IMR-90 (cell line): ENCODE results near the gene NDUFB10. TPM values are rescaled to one million over a fixed set of nuclear protein-coding genes. Genes with fewer than 3 reads are reported as not detected.
A peak's percentile ranks its signal among the peaks of the same experiment; 100 is the strongest.

Experiments
- ATAC-seq: fragments of 200-7000 bp; cut with Tn5 transposase; 2 replicates; pipeline ENCODE4 v1.9.1; 2020; ENCODE audit warnings: low read depth, mild to moderate bottlenecking, moderate library complexity
- BruUV-seq: library from RNA; stranded (reverse); fragments of 400-500 nt; replicated peaks from 2 replicates; lab custom pipeline; 2021; lab: Mats Ljungman, UMichigan
- CTCF ChIA-PET: fragments of 300-600 bp; formaldehyde crosslinking; extraction: SDS; loops from one replicate; lab custom pipeline; 2021; ENCODE audit warnings: antibody characterized with exemption; lab: Yijun Ruan, JAX
- POLR2A ChIA-PET: fragments of 300-600 bp; sonication (Branson Sonifier 250); formaldehyde crosslinking; loops from one replicate; lab custom pipeline; 2022; ENCODE audit warnings: antibody characterized with exemption; ENCODE audit not compliant: unreplicated experiment; lab: Charles Lee
- DNase-seq: peaks from one replicate; pipeline ENCODE4 v3.0.0; 2013
- H2AFZ ChIP-seq: replicated peaks from 2 replicates; pipeline ENCODE3; 2013; ENCODE audit warnings: low read length, mild to moderate bottlenecking; ENCODE audit not compliant: poor library complexity
- H2AK5ac ChIP-seq: 2 replicates; pipeline ENCODE4 v1.6.1; 2013; ENCODE audit warnings: low read depth, low read length, inconsistent platforms
- H2AK9ac ChIP-seq: replicated peaks from 2 replicates; pipeline ENCODE3; 2013; ENCODE audit warnings: mild to moderate bottlenecking, low read depth, low read length, moderate library complexity; ENCODE audit not compliant: poor library complexity
- H2BK120ac ChIP-seq: 2 replicates; pipeline ENCODE4 v1.6.1; 2013; ENCODE audit warnings: low read depth, low read length, inconsistent platforms
- H2BK15ac ChIP-seq: 3 replicates; pipeline ENCODE4 v1.6.1; 2013; ENCODE audit warnings: low read depth, low read length, inconsistent platforms
- H2BK20ac ChIP-seq: 2 replicates; pipeline ENCODE4 v1.6.1; 2013; ENCODE audit warnings: low read depth, mild to moderate bottlenecking, inconsistent platforms, low read length, moderate library complexity
- H2BK5ac ChIP-seq: 2 replicates; pipeline ENCODE4 v1.6.1; 2013; ENCODE audit warnings: mild to moderate bottlenecking, low read depth, low read length, inconsistent platforms; ENCODE audit not compliant: poor library complexity, severe bottlenecking
- H3K14ac ChIP-seq: replicated peaks from 2 replicates; pipeline ENCODE4 v1.6.1; 2013; ENCODE audit warnings: low read depth, low read length, inconsistent platforms
- H3K18ac ChIP-seq: 2 replicates; pipeline ENCODE4 v1.6.1; 2013; ENCODE audit warnings: low read depth, low read length, control low read depth
- H3K23ac ChIP-seq: 2 replicates; pipeline ENCODE4 v1.6.1; 2013; ENCODE audit warnings: low read depth, low read length, inconsistent platforms
- H3K27ac ChIP-seq: 2 replicates; pipeline ENCODE4 v1.5.1; 2013; ENCODE audit warnings: mild to moderate bottlenecking, control low read depth, low read length; ENCODE audit not compliant: insufficient read depth
- H3K27me3 ChIP-seq: 2 replicates; pipeline ENCODE4 v1.6.1; 2013; ENCODE audit warnings: low read length; ENCODE audit not compliant: control insufficient read depth, insufficient read depth
- H3K36me3 ChIP-seq: 2 replicates; pipeline ENCODE4 v1.6.1; 2013; ENCODE audit warnings: low read length, mixed read lengths; ENCODE audit not compliant: control insufficient read depth, insufficient read depth
- H3K4ac ChIP-seq: 2 replicates; pipeline ENCODE4 v1.6.1; 2013; ENCODE audit warnings: low read depth, low read length, inconsistent platforms
- H3K4me1 ChIP-seq: 2 replicates; pipeline ENCODE4 v1.6.1; 2013; ENCODE audit warnings: low read length, mixed read lengths; ENCODE audit not compliant: control insufficient read depth, insufficient read depth
- H3K4me2 ChIP-seq: 2 replicates; pipeline ENCODE4 v1.6.1; 2013; ENCODE audit warnings: low read depth, mild to moderate bottlenecking, control low read depth, low read length, moderate library complexity
- H3K4me3 ChIP-seq: 2 replicates; pipeline ENCODE4 v1.5.1; 2013; ENCODE audit warnings: low read depth, mild to moderate bottlenecking, control low read depth, low read length, moderate library complexity; ENCODE audit not compliant: insufficient read depth
- H3K56ac ChIP-seq: 2 replicates; pipeline ENCODE4 v1.6.1; 2013; ENCODE audit warnings: low read length, inconsistent platforms; ENCODE audit not compliant: insufficient read depth; ENCODE audit errors: extremely low read depth
- H3K79me1 ChIP-seq, 2 experiments: 2 replicates each; pipeline ENCODE4 v1.6.1; 2013; ENCODE audit warnings: low read length in 2 of 2, inconsistent platforms in 1 of 2, low read depth in 1 of 2
- H3K9ac ChIP-seq: 2 replicates; pipeline ENCODE4 v1.6.1; 2013; ENCODE audit warnings: low read depth, low read length, control low read depth
- H3K9me1 ChIP-seq: 2 replicates; pipeline ENCODE4 v1.6.1; 2013; ENCODE audit warnings: low read length, inconsistent platforms; ENCODE audit not compliant: insufficient read depth
- H3K9me3 ChIP-seq: 2 replicates; pipeline ENCODE4 v1.6.1; 2013; ENCODE audit warnings: low read length; ENCODE audit not compliant: control insufficient read depth, insufficient read depth
- H4K20me1 ChIP-seq: 2 replicates; pipeline ENCODE4 v1.6.1; 2013; ENCODE audit warnings: low read length, inconsistent platforms; ENCODE audit not compliant: insufficient read depth
- H4K5ac ChIP-seq: 2 replicates; pipeline ENCODE4 v1.6.1; 2013; ENCODE audit warnings: mild to moderate bottlenecking, low read depth, low read length, control low read depth
- H4K8ac ChIP-seq, 2 experiments: 2 replicates each; pipeline ENCODE4 v1.6.1; 2013; ENCODE audit warnings: low read depth in 2 of 2, low read length in 2 of 2, control low read depth in 1 of 2, inconsistent platforms in 1 of 2
- H4K91ac ChIP-seq: 2 replicates; pipeline ENCODE4 v1.6.1; 2013; ENCODE audit warnings: low read depth, low read length, inconsistent platforms; ENCODE audit not compliant: insufficient read depth
- FOS ChIP-seq: fragments of 150-350 bp; IDR thresholded peaks from 2 replicates; pipeline ENCODE4 v1.6.1; 2016; ENCODE audit warnings: low read depth, low read length
- MAFK ChIP-seq: IDR thresholded peaks from 2 replicates; pipeline ENCODE4 v1.6.1; 2012; ENCODE audit warnings: low read depth, low read length, improper control_type of control experiment
- MAZ ChIP-seq: IDR thresholded peaks from 2 replicates; pipeline ENCODE4 v1.6.1; 2012; ENCODE audit warnings: low read depth, mild to moderate bottlenecking, low read length, improper control_type of control experiment, moderate library complexity, borderline replicate concordance
- RAD21 ChIP-seq: IDR thresholded peaks from 2 replicates; pipeline ENCODE4 v1.6.1; 2012; ENCODE audit warnings: low read length, improper control_type of control experiment
- SMC3 ChIP-seq: fragments of 150-350 bp; IDR thresholded peaks from 2 replicates; pipeline ENCODE4 v1.6.1; 2016; ENCODE audit warnings: low read depth, mild to moderate bottlenecking, antibody characterized with exemption, low read length, moderate library complexity
- USF2 ChIP-seq: fragments of 150-350 bp; IDR thresholded peaks from 2 replicates; pipeline ENCODE4 v1.6.1; 2017; ENCODE audit warnings: mild to moderate bottlenecking, antibody characterized with exemption, low read length, low read depth
- WGBS, 2 experiments: methylation state at CpG; one replicate each; pipeline versions ENCODE4 v1.1.5 to v1.1.7; 2013; ENCODE audit warnings: missing lambda C conversion rate in 2 of 2; ENCODE audit not compliant: insufficient read length in 1 of 2; ENCODE audit errors: extremely low coverage in 2 of 2; 5-methylcytosine and 5-hydroxymethylcytosine counted together
- dilution Hi-C: fragments of 300-500 bp; cut with HindIII; formaldehyde crosslinking; loops from one replicate; pipeline ENCODE4 v1.14.3; 2018; ENCODE audit warnings: low sequenced_read_pairs; ENCODE audit not compliant: unreplicated experiment
- in situ Hi-C: fragments of 300-500 bp; cut with MboI; formaldehyde crosslinking; loops from 3 replicates; pipeline ENCODE4 v1.14.3; 2019; ENCODE audit warnings: low sequenced_read_pairs, inconsistent platforms, mixed read lengths
- intact Hi-C: fragments of 100-400 bp; cut with micrococcal nuclease; formaldehyde crosslinking; loops from 2 replicates; pipeline ENCODE4 v1.10.0; 2022
- polyA plus RNA-seq, 3 experiments: library from polyadenylated mRNA; depleted of rRNA; stranded (reverse); fragments of >200 nt; gene quantifications; 2 replicates each; pipeline ENCODE4 v1.2.3, GENCODE V29; 2012; ENCODE audit warnings: low replicate concordance in 1 of 3
- total RNA-seq: library from RNA; depleted of rRNA; stranded (reverse); fragments of >200 nt; gene quantifications from 2 replicates; pipeline ENCODE4 v1.2.3, GENCODE V29; 2012

NDUFB10 gene
- total and polyA plus RNA-seq, 2 of the 4 experiments (the other 2 are of a cell fraction): 189 to 220 TPM

- H2AK5ac ChIP-seq: no peak overlapping the region
- intact Hi-C loops (no loop called here), dilution Hi-C loops (no loop called here), in situ Hi-C loops (loop anchor here (5.0 kb wide), 1 partner anchor 71 kb away; no protein-coding TSS in a partner anchor)
- H2BK5ac ChIP-seq: no peak overlapping the region
- no peak overlapping the region for H3K4me2 ChIP-seq
- H3K4me1 ChIP-seq: no peaks in the 10 kb centered on the region
- no peak overlapping the region for H3K4ac ChIP-seq
- no peak overlapping the region for H3K9ac ChIP-seq
- H2AFZ ChIP-seq: no peak overlapping the region
- POLR2A ChIA-PET: no interaction called here
- no peak overlapping the region for H4K8ac ChIP-seq
- no peak overlapping the region for H4K91ac ChIP-seq
- H3K9me3 ChIP-seq: no peaks in the 10 kb centered on the region
- no peak overlapping the region for H2BK120ac ChIP-seq
- H3K36me3 ChIP-seq: peaks cover 8% of the 10 kb centered on the region
- no peak overlapping the region for H3K4me3 ChIP-seq
- TF ChIP-seq RAD21: no peak
- no peak for TF ChIP-seq USF2
- no peak for TF ChIP-seq SMC3
- no peak for TF ChIP-seq FOS
- TF ChIP-seq MAZ: no peak
- no peak for TF ChIP-seq MAFK
- H3K79me1 ChIP-seq: no peaks in the 10 kb centered on the region
- no peak overlapping the region for H2BK20ac ChIP-seq
- CTCF ChIA-PET: no interaction called here
- no peak overlapping the region for H3K27ac ChIP-seq
- no peak overlapping the region for H4K5ac ChIP-seq
- no peak overlapping the region for H3K14ac ChIP-seq
- no peak overlapping the region for H3K18ac ChIP-seq
- H2BK15ac ChIP-seq: no peak overlapping the region
- H3K27me3 ChIP-seq: peaks cover 4% of the 10 kb centered on the region; the same call in 1 of the 2 replicates
- DNase-seq (no peak), ATAC-seq (no peak)
- H3K23ac ChIP-seq: no peak overlapping the region
- peak overlapping the region; percentile 15 for H2AK9ac ChIP-seq
- H3K9me1 ChIP-seq: no peaks in the 10 kb centered on the region
- BruUV-seq: no TSS peak
- WGBS, 2 experiments: 74% methylated on average over 15 of the region's 23 CpGs; no CpG with 5 or more reads in 1 of the 2 experiments
- no peaks in the 10 kb centered on the region for H4K20me1 ChIP-seq
- H3K56ac ChIP-seq: no peak overlapping the region
Measured at GRCh38 chr16:1933097-1933661, 26.2 kb upstream of the NDUFB10 start.
